Activated gamma-delta T cell treated with Interleukin-2 at 50 U/mL for 16 hours (primary cell): ENCODE data around the gene PHLDB3.
"Not testable (repeated sequence)": the region's sequence is repeated elsewhere in the genome, so short reads cannot be mapped to it uniquely, and the experiment has no call there.

ENCODE experiments used
- DNase-seq: peaks from one replicate; pipeline ENCODE4 v3.0.0-alpha.2; 2020

Gene PHLDB3

DNA sequence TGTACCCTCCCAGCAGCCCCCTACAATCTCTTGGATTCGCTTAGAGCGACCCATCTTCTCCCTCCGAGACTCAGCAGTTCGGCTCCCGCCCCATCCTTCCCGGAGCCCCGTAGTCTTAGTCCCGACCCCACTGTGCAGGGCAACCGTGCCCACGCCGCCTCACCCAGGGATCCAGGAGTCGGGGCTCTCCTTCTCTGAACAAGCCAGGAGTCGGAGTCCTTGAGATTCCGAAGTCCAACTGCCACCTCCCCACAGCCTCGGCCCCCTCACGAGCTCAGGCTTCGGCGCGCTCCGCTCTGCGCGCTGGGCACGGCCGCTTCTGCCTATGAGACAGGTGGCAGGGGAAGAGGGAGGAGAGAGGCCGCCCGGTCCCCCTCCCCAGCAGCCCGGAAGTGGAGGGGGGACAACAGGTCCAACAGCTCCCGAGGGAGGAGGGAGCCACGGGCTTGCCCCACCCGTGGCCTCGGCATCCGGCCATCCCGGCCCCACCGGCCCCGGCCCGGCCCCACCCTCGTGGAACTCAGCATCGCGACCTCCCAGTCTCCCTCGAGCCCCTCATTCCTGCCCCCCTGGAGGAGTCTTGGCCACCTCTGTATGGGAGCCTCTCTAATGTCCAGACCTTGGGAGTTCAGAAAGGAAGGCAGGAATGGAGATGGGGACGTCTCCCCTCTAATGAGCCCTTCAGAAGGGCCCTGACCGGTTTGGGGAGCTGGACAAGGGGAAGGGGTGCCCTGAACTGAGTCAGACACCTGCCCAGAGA is at the start of gene PHLDB3:
Gene PHLDB3 (minus strand): TSS at position 321 of the 760 bp plus-strand sequence. CDS start 628 bp downstream, outside the sequence.
- DNase-seq: peak; percentile 41

DNA sequence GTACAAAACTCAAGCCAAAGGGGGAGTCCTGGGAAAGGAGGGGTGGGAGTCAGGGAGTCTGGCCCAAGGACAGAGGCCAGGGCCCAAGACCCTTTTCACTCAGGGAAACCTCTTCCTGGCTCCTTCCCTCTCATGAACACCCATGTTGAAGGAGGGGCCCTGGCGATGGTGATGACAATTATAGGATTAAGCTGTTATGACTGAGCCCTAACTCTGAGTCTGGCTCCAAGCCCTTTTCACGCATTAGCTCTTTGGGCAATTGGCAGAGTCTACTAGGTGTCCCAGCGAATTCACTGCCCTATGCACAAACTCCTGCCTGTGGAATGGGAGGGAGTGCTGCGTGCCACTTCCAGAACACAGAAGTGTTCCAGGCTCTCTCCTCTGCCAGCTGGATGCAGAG is 49.1 kb upstream of the PHLDB3 start:
- no peak for DNase-seq

GRCh38 chr19:43552616-43553015 is 48.1 kb upstream of the PHLDB3 start:
- DNase-seq: no peak

GRCh38 chr19:43552198-43552450 is 47.6 kb upstream of the PHLDB3 start:
- DNase-seq: no peak

DNA sequence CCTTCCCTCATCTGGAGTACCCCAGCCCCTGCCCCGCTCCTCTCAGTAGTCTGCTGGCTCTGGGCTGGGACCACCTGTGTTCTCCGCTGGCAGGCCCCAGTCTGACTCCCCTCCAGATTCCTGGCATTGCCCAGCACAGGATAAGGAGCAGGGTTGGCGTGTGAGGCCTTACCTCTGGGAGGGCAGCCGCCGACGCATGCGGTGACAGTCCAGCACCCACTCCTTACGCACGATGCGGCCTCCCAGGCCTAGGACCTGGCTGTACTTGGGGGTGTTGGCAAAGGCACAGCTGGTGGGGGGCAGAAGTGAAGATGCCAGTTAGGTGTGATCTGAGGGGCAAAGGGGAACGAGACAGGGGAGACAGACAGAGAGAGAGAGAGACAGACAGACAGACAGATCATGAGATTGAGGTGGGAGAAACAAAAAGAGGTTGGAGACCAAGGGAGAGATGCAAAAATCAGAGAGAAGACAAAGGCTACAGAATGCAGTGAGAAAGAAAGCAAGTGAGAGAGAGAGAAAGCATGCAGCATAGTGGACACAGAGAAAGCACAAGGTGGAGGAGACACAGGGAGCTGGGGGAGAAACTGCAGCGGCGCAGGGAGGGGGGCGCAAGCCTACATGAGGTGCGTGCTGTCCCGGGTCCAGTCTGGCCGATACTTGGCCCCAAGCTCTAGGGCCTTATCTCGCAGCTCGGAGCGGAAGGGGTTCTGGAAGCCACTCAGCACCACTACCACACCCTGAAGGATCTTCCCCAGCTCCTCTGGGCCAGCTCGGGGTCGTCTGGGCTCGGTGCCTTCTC is 47.1 kb upstream of the PHLDB3 start:
- DNase-seq: no peak

GRCh38 chr19:43548706-43549105 is 44.2 kb upstream of the PHLDB3 start:
- no peak for DNase-seq

DNA sequence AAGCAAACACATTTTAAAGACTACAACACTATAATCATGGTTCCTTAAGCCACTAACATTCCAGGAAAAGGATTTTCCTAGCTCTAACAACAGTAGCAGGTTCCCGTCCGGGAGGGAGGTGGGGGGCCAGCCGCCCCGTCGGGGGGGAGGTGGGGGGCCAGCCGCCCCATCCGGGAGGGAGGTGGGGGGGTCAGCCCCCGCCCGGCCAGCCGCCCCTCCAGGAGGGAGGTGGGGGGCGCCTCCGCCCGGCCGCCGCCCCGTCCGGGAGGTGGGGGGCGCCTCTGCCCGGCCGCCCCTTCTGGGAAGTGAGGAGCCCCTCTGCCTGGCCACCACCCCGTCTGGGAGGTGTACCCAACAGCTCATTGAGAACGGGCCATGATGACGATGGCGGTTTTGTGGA is 43.4 kb upstream of the PHLDB3 start:
- not testable (repeated sequence) for DNase-seq

- DNase-seq: no peak
These were observed 42.0 kb upstream of the PHLDB3 start for GRCh38 chr19:43546581-43546980.

- DNase-seq: no peak
These were observed 41.4 kb upstream of the PHLDB3 start for GRCh38 chr19:43545981-43546380.

DNA sequence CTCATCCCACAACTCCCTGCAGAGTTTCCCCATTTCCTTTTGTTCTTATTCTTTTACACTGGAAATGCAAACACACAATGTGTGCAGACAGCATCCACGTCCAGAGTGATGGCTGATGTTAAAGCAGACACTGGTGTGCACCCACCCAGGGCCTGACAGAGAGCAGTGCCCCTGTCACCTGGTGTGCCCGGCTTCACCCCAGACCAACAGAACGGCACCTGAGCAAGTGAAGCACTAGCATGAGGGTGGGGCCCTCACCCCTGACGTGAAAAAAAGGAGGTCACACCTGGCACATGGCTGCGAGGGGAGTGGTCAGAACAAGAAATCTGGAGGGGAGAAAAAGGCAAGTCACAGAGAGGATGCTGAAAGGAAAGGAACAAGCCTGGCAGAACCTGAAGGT is 40.7 kb upstream of the PHLDB3 start:
- DNase-seq: no peak

DNA sequence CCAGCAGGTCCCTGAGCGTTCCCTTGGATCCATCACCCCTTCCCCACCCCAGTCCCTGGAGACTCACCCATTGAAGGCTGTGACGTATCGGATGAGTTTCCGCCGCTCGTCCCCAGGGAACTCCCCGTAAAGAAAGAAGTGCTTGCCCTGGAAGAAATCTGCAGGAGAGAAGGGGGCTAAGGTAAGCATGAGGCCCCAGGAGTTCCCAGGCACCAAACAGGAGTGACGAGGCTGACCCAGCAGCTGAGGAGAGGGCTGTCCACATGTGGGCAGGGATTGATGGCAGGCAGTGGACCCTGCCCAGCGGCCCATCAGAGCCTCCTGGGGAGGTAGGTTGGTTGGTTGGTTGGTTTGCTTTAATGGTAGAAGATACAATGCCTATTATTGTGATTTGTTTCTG is 39.5 kb upstream of the PHLDB3 start:
- DNase-seq: no peak

GRCh38 chr19:43541920-43542650 is 37.5 kb upstream of the PHLDB3 start:
- DNase-seq: no peak

- no peak for DNase-seq
These were observed 35.8 kb upstream of the PHLDB3 start for GRCh38 chr19:43540381-43540780.

DNA sequence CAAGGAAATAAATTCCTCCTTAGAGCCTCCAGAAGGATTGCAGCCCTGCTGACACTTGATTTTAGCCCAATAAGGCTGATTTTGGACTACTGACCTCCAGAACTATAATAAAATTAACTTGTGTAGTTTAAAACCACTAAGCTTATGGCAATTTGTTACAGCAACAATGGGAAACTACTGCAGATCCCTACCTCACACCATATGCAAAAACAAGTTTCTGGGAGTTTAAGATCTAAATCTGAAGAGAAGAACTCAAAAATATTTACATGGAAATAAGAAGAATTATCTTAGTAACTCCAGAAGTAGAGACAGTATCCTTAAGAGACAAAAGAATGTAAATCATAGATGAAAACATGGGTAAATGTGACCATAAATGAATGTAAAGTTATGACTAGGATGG is 34.4 kb upstream of the PHLDB3 start:
- DNase-seq: no peak

- peak; percentile 44 for DNase-seq
These were observed 30.5 kb upstream of the PHLDB3 start for GRCh38 chr19:43534816-43535761.

GRCh38 chr19:43534305-43534815 is 29.8 kb upstream of the PHLDB3 start:
- no peak for DNase-seq

- DNase-seq: peak; percentile 95
These were observed 29.2 kb upstream of the PHLDB3 start for GRCh38 chr19:43533546-43534304.

GRCh38 chr19:43532962-43533545 is 28.5 kb upstream of the PHLDB3 start, which contains the start of gene ZNF575:
Gene ZNF575 (plus strand): TSS chr19:43533188. CDS start chr19:43534423, 1,235 bp downstream.
- peak; percentile 77 for DNase-seq

- no peak for DNase-seq
These were observed 28.0 kb upstream of the PHLDB3 start for GRCh38 chr19:43532571-43532961.

DNA sequence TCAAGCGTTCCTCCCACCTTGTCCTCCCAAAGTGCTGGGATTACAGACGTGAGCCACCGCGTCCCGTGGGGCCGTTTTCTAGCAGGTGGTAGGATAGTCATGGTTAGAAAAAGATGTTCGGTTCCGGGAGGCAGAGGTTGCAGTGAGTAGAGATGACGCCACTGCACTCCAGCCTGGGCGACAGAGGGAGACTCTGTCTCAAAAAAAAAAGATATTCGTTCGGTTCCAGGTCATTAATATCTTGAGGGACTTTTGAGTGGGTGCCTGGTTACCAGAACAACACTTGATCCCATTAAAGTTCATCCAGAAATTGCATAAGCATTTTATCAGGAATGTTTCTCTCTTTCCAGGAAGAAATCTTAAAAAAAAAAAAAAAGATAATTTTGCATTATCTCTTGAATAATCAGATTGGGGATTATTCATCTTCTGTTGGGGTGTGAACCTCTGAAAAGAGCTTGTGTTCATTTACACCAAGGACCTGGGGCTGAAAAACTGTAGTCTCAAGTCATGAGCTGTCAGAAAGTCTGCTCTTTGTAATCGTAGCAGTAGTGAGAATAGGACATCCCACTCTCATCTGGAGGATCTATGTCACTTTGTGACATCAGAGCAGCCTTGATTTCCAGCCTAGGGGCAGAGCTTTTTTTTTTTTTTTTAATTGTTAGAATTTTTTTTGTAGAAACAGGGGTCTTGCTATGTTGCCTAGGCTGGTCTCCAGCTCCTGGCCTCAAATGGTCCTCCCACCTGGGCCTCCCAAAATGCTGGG is 23.5 kb upstream of the PHLDB3 start:
- DNase-seq: no peak
